ENCODE data around the gene OTUB1. TPM values are rescaled to one million over a fixed set of nuclear protein-coding genes. Genes with fewer than 3 reads are reported as not detected.

OTUB1 gene
- total and polyA plus RNA-seq, 2 donors (not counting 1 experiment from before 2014, with no cell fraction given), result 78.2 to 119 TPM

DNA sequence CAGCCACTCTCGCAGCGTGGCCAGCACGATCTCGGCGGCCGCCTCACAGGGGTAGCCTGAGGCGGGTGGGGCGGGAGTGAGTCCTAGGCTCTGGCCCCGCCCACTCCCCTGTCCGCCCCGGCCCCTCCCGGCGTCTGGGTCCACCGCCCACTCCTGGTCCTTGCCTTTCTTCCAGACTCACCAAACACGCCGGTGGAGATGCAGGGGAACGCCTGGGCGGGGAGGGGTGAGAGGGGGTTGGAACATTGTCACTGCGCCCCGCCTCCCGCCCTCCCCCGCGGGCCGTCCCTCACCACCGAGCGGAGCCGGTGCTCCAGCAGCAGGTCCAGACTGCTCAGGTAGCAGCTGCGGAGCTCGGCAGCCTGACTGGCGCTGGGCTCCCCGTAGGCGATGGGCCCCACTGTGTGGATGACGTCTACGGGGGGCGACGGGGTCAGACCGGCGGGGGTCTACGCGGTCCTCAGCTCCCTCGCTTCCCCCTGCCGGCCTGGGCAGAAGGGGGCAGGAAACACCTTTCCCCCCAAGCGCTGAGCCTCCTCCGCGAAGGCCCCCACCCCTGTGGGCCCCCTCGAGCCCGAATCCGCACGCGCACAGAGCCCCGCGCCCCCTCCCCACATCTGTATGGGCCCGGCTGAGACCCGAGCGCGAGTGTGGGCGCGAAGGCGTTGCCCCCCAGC, 13.2 kb downstream of the OTUB1 start:
- no peaks in the 10 kb centered on the region for H3K79me2 ChIP-seq (ENCODE audit: control insufficient read depth, insufficient read depth, low read length)
- peaks cover 0 to 31% of the 10 kb centered on the region in 2 experiments for H3K36me3 ChIP-seq (replicated peaks in 1 of 2; ENCODE audit: control extremely low read depth in 1 of 2, control insufficient read depth in 1 of 2, extremely low read depth in 1 of 2, insufficient read depth in 2 of 2, low read length in 1 of 2)
- H3K4me3 ChIP-seq (ENCODE audit: control extremely low read depth in 1 of 5, extremely low read depth in 1 of 5, insufficient read depth in 1 of 5, low read depth in 2 of 5, low read length in 4 of 5), result peak overlapping the region in 4 of 5 experiments; percentile 23 to 58 (median 48)
- peak overlapping the region; percentile 62 for H2AFZ ChIP-seq (ENCODE audit: insufficient read depth, low read depth, low read length, poor library complexity, severe bottlenecking)
- peaks cover 21 to 26% of the 10 kb centered on the region in 2 donors for H3K4me1 ChIP-seq (ENCODE audit: control insufficient read depth in 2 of 2, insufficient read depth in 2 of 2, low read length in 2 of 2)
- WGBS (ENCODE audit: insufficient coverage), result 6% methylated on average over 56 of the region's 59 CpGs
- H3K4me2 ChIP-seq (replicated peaks; ENCODE audit: low read depth, low read length, poor library complexity, severe bottlenecking), result peak overlapping the region; percentile 97
- Mint-ChIP-seq H3K4me3 (peak overlapping the region; percentile 71), H3K27me3 (peaks cover 4% of the 10 kb centered on the region), H3K4me1 (peaks cover 13% of the 10 kb centered on the region), H3K27ac (no peak overlapping the region), H3K9me3 (ENCODE audit: insufficient read depth) (no peaks in the 10 kb centered on the region)
- TF ChIP-seq EZH2 (IDR thresholded peaks at IDR 0.05; ENCODE audit: borderline replicate concordance, insufficient read depth, low read depth, low read length, poor library complexity, severe bottlenecking), result no peak
- TF ChIP-seq, protein P1, sequence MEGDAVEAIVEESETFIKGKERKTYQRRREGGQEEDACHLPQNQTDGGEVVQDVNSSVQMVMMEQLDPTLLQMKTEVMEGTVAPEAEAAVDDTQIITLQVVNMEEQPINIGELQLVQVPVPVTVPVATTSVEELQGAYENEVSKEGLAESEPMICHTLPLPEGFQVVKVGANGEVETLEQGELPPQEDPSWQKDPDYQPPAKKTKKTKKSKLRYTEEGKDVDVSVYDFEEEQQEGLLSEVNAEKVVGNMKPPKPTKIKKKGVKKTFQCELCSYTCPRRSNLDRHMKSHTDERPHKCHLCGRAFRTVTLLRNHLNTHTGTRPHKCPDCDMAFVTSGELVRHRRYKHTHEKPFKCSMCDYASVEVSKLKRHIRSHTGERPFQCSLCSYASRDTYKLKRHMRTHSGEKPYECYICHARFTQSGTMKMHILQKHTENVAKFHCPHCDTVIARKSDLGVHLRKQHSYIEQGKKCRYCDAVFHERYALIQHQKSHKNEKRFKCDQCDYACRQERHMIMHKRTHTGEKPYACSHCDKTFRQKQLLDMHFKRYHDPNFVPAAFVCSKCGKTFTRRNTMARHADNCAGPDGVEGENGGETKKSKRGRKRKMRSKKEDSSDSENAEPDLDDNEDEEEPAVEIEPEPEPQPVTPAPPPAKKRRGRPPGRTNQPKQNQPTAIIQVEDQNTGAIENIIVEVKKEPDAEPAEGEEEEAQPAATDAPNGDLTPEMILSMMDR (IDR thresholded peaks at IDR 0.05), result no peak
- ChIA-PET CTCF (interaction anchor here (0.7 to 4.5 kb wide), 13 partner anchors 9 to 230 kb away, joined by 3 to 102 read pairs (median 4); partner anchors contain the start of gene ZFTA), POLR2A (interaction anchor here (0.6 to 1.9 kb wide), 2 partner anchors 14 to 26 kb away, joined by 4 to 5 read pairs; partner anchors contain the start of gene OTUB1)
- no peaks in the 10 kb centered on the region for H3K9me3 ChIP-seq (ENCODE audit: control extremely low read depth in 1 of 3, control insufficient read depth in 2 of 3, insufficient read depth in 1 of 3, low read length in 2 of 3)
- intact Hi-C loops (cut with micrococcal nuclease), result loop anchor here (1.0 kb wide), 3 partner anchors 13 to 154 kb away; partner anchors contain the start of gene OTUB1
- H3K27ac ChIP-seq (ENCODE audit: low read length in 2 of 2), result no peak overlapping the region
- peaks cover 0 to 9% (median 3%) of the 10 kb centered on the region in 4 experiments for H3K27me3 ChIP-seq (replicated peaks in 1 of 4; ENCODE audit: control extremely low read depth in 1 of 4, control insufficient read depth in 3 of 4, insufficient read depth in 4 of 4, low read length in 3 of 4)
- DNase-seq (peak; percentile 77), ATAC-seq (ENCODE audit: low read depth) (peak; percentile 67)
- peak overlapping the region; percentile 57 for H3K9ac ChIP-seq (ENCODE audit: low read length)
- H4K20me1 ChIP-seq (ENCODE audit: control insufficient read depth, insufficient read depth, low read length, poor library complexity, severe bottlenecking), result peaks cover 56% of the 10 kb centered on the region
